Thoracic aorta (tissue), 2 donors: ENCODE measurements around the gene A4GNT. TPM values are rescaled to one million over a fixed set of nuclear protein-coding genes. Genes with fewer than 3 reads are reported as not detected.

Experiments
- ATAC-seq: fragments of 150-250 bp; one replicate; pipeline ENCODE4 v1.8.0; 2017; ENCODE audit warnings: low read depth; ENCODE audit not compliant: insufficient number of reproducible peaks, low FRiP score
- DNase-seq: peaks from one replicate; pipeline ENCODE4 v3.0.0-alpha.2; 2020; ENCODE audit warnings: low spot score
- H3K27ac ChIP-seq, 2 donors: fragments of 200-600 bp; sonication (generic); 1 replicate in 1 of 2; 2 replicates in 1 of 2; pipeline ENCODE4 v1.5.1; 2016; ENCODE audit warnings: mild to moderate bottlenecking in 2 of 2, moderate library complexity in 2 of 2
- H3K27me3 ChIP-seq: fragments of 200-600 bp; sonication (generic); replicated peaks from 2 replicates; pipeline ENCODE4 v1.6.0; 2016; ENCODE audit warnings: mild to moderate bottlenecking; ENCODE audit not compliant: insufficient read depth
- H3K36me3 ChIP-seq: fragments of 200-600 bp; sonication (generic); one replicate; pipeline ENCODE4 v1.5.1; 2016
- H3K4me1 ChIP-seq, 2 donors: fragments of 200-600 bp; sonication (generic); 1 replicate in 1 of 2; 2 replicates in 1 of 2; pipeline versions ENCODE4 v1.5.1 to v1.6.0; 2016; ENCODE audit warnings: low read depth in 2 of 2, mild to moderate bottlenecking in 1 of 2; ENCODE audit not compliant: control insufficient read depth in 1 of 2
- H3K4me3 ChIP-seq: fragments of 200-600 bp; sonication (generic); 2 replicates; pipeline ENCODE4 v1.5.1; 2016; ENCODE audit warnings: mild to moderate bottlenecking
- H3K9me3 ChIP-seq: fragments of 200-600 bp; sonication (generic); 2 replicates; pipeline ENCODE4 v1.5.1; 2016
- total RNA-seq, 2 donors: library from RNA; depleted of rRNA; stranded (reverse); fragments of >200 nt; gene quantifications; one replicate each; pipeline versions ENCODE4 v1.1.0 to v1.2.3, GENCODE V29; 2016
- TF ChIP-seq, protein P1 (sequence below): fragments of 200-600 bp; sonication (generic); IDR thresholded peaks from one replicate; pipeline ENCODE4 v1.5.1; 2019; ENCODE audit warnings: antibody characterized with exemption

The A4GNT gene
- total RNA-seq, 2 donors from 2014 or later, result not detected

DNA sequence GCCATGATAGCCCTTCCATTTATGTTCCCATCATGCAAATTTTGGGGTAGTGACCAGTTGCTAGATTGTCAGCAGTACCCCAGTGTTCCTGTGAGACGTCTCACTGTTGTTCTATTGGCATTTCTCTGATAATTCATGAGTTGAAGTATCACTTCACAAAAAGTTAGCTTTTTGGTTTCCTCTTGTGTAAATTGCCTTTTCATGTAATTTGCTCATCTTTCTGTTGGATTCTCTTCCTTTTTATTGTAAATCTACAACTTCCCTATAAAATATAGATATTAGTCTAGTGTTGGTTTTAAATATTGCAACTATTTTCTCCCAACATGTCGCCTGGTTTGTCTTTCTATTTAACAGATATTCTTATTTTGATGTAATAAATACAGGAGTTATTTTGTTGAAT is 7.5 kb upstream of the A4GNT start:
- DNase-seq, result no peak
- peaks cover 0 to 3% of the 10 kb centered on the region in 2 donors for H3K4me1 ChIP-seq
- no peaks in the 10 kb centered on the region for H3K9me3 ChIP-seq
- H3K36me3 ChIP-seq, result no peaks in the 10 kb centered on the region
- no peaks in the 10 kb centered on the region for H3K27me3 ChIP-seq
- ATAC-seq, result no peak
- TF ChIP-seq, protein P1, sequence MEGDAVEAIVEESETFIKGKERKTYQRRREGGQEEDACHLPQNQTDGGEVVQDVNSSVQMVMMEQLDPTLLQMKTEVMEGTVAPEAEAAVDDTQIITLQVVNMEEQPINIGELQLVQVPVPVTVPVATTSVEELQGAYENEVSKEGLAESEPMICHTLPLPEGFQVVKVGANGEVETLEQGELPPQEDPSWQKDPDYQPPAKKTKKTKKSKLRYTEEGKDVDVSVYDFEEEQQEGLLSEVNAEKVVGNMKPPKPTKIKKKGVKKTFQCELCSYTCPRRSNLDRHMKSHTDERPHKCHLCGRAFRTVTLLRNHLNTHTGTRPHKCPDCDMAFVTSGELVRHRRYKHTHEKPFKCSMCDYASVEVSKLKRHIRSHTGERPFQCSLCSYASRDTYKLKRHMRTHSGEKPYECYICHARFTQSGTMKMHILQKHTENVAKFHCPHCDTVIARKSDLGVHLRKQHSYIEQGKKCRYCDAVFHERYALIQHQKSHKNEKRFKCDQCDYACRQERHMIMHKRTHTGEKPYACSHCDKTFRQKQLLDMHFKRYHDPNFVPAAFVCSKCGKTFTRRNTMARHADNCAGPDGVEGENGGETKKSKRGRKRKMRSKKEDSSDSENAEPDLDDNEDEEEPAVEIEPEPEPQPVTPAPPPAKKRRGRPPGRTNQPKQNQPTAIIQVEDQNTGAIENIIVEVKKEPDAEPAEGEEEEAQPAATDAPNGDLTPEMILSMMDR, result no peak
- H3K4me3 ChIP-seq, result no peak overlapping the region
- no peak overlapping the region for H3K27ac ChIP-seq

DNA sequence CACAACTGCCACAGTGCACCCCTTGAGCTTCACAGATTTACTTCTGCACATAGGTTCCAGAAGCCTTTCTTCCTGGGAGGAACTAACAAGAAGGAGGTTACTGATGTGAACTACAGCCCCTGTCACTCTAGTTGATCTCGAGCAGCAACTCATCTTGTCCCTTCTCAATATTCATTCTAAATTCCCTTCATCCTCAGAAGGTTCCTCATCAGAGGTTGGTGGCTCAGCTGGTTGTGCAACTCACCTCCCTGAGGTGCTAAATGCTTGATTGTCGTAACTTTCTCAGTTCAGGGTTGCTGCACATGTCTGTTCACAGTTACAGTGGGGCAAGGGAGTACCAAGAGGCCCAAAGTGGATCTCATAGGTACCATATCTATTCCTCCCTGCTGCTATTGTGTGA is 5.7 kb upstream of the A4GNT start:
- Histone ChIP-seq H3K9me3 (no peaks in the 10 kb centered on the region), H3K27ac (no peak overlapping the region), H3K27me3 (no peaks in the 10 kb centered on the region), H3K4me1 (peaks cover 0 to 3% of the 10 kb centered on the region in 2 donors), H3K4me3 (no peak overlapping the region), H3K36me3 (no peaks in the 10 kb centered on the region)
- TF ChIP-seq, protein P1, result no peak
- DNase-seq, result no peak
- no peak for ATAC-seq

DNA sequence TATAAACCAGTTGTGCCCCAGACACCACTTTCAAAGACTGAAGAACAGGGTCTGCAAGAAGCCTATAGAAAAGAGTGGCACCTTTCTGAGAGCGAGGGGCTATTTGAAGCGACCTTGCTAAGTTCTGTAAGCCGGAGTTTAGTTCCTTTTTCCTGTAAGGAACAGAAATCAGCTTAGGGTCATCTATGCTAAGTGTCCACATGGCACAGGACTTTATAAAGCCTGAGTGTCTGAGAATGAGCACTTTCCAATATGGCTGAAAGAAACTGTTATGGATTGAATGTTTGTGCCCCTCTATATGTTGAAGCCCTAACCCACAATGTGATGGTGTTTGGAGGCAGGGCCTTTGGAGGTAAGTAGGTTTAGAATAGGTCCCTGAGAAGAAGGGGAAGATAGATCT is 4.0 kb upstream of the A4GNT start:
- H3K27ac ChIP-seq, result no peak overlapping the region
- no peaks in the 10 kb centered on the region for H3K27me3 ChIP-seq
- H3K36me3 ChIP-seq, result no peaks in the 10 kb centered on the region
- DNase-seq (no peak), ATAC-seq (no peak)
- H3K9me3 ChIP-seq, result no peaks in the 10 kb centered on the region
- H3K4me1 ChIP-seq, result peaks cover 0 to 3% of the 10 kb centered on the region in 2 donors
- H3K4me3 ChIP-seq, result no peak overlapping the region
- TF ChIP-seq, protein P1, result no peak

DNA sequence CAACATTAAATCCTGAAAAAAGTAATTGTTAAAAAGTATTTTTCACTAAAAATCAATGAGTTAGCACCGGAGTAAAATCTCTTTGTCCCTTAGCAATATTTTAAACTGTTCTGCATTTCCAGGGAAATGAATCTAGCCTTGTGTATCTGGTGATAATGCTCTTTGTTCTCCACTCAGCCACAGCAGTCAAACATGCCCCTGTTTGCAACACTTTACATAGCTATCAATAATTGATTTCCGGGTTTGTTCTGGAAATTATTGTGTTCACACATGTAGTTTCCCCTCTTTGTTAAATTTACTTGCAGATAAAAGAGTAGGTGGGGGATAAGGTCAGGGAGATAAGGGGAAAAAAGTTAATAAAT is 3.6 kb upstream of the A4GNT start:
- H3K27me3 ChIP-seq, result no peaks in the 10 kb centered on the region
- ATAC-seq, result no peak
- TF ChIP-seq, protein P1, result no peak
- no peak overlapping the region for H3K27ac ChIP-seq
- H3K9me3 ChIP-seq, result no peaks in the 10 kb centered on the region
- H3K4me1 ChIP-seq, result peaks cover 0 to 3% of the 10 kb centered on the region in 2 donors
- no peaks in the 10 kb centered on the region for H3K36me3 ChIP-seq
- no peak overlapping the region for H3K4me3 ChIP-seq
- DNase-seq, result no peak

DNA sequence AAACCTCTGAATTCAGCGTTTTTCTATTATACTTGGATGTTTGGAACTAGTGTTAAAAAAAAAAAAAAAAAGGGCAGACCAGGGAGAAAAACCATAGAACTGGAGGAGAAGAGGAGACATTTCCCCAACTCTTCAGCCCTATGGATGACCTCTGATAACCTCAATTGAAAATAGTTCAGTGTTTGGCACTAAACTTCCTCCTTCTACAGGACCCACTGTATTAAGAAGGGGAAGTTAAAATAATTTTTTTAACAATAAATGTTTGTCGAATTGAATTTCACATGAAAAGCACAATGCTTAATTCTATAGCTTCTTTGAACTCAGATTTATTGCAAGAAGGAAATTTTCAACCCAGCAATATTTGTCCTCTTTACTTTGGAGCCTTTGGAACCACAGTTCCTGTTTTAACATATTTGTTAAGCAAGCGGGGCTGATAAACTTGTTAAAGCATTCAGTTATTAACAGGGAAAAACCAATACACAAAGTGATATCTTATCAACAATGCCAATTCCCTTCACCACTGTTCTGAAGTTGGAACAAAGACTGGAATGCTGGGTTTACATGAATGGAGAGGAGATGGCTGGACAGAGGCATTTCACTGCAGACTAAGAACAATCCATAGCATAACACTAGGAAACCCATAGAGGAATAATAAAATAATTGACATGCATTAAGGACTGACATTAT is 3.1 kb upstream of the A4GNT start:
- no peak overlapping the region for H3K4me3 ChIP-seq
- ATAC-seq (no peak), DNase-seq (no peak)
- TF ChIP-seq, protein P1, result no peak
- H3K4me1 ChIP-seq, result peaks cover 0 to 3% of the 10 kb centered on the region in 2 donors
- H3K27me3 ChIP-seq, result no peaks in the 10 kb centered on the region
- H3K36me3 ChIP-seq, result no peaks in the 10 kb centered on the region
- H3K9me3 ChIP-seq, result no peaks in the 10 kb centered on the region
- no peak overlapping the region for H3K27ac ChIP-seq
